ENCODE results near the gene GANC.
"Not testable (repeated sequence)": the region's sequence is repeated elsewhere in the genome, so short reads cannot be mapped to it uniquely, and the experiment has no call there.

GANC gene

GRCh38 chr15:42272939-42273899 lies at the start of gene GANC, which contains the start of gene TMEM87A:
Gene GANC (plus strand): TSS chr15:42273201. CDS start chr15:42274482, 1,281 bp downstream.
Gene TMEM87A (minus strand): TSS chr15:42273433. CDS start chr15:42273398, 35 bp downstream.
- peak; percentile 95 for DNase-seq (ENCODE audit: low spot score)

- DNase-seq (ENCODE audit: low spot score): no peak
Measured at GRCh38 chr15:42226648-42227047, 46.4 kb upstream of the GANC start.

GRCh38 chr15:42228036-42228435 lies 45.0 kb upstream of the GANC start:
- no peak for DNase-seq (ENCODE audit: low spot score)

GRCh38 chr15:42228981-42229380 lies 44.0 kb upstream of the GANC start:
- DNase-seq (ENCODE audit: low spot score): not testable (repeated sequence)

GRCh38 chr15:42231088-42231487 lies 41.9 kb upstream of the GANC start:
- DNase-seq (ENCODE audit: low spot score): no peak

GRCh38 chr15:42232606-42233005 lies 40.4 kb upstream of the GANC start:
- DNase-seq (ENCODE audit: low spot score): no peak

- no peak for DNase-seq (ENCODE audit: low spot score)
Measured at GRCh38 chr15:42233107-42233506, 39.9 kb upstream of the GANC start.

GRCh38 chr15:42239528-42240182 lies 33.3 kb upstream of the GANC start:
- no peak for DNase-seq (ENCODE audit: low spot score)

GRCh38 chr15:42240823-42241222 lies 32.2 kb upstream of the GANC start:
- DNase-seq (ENCODE audit: low spot score): no peak

GRCh38 chr15:42253300-42253699 lies 19.7 kb upstream of the GANC start:
- no peak for DNase-seq (ENCODE audit: low spot score)

GRCh38 chr15:42264795-42265194 lies 8.2 kb upstream of the GANC start:
- DNase-seq (ENCODE audit: low spot score): no peak

- no peak for DNase-seq (ENCODE audit: low spot score)
Measured at GRCh38 chr15:42267286-42267685, 5.7 kb upstream of the GANC start.

- DNase-seq (ENCODE audit: low spot score): no peak
Measured at GRCh38 chr15:42270551-42270950, 2.5 kb upstream of the GANC start.

GRCh38 chr15:42270996-42271395 lies 2.0 kb upstream of the GANC start:
- DNase-seq (ENCODE audit: low spot score): no peak

- peak; percentile 45 for DNase-seq (ENCODE audit: low spot score)
Measured at GRCh38 chr15:42273900-42274701, 1.1 kb downstream of the GANC start.

- no peak for DNase-seq (ENCODE audit: low spot score)
Measured at GRCh38 chr15:42274702-42274989, 1.6 kb downstream of the GANC start.

GRCh38 chr15:42275780-42276391 lies 2.9 kb downstream of the GANC start:
- DNase-seq (ENCODE audit: low spot score): no peak

- no peak for DNase-seq (ENCODE audit: low spot score)
Measured at GRCh38 chr15:42276762-42277161, 3.8 kb downstream of the GANC start.

- DNase-seq (ENCODE audit: low spot score): no peak
Measured at GRCh38 chr15:42279234-42279723, 6.3 kb downstream of the GANC start.

GRCh38 chr15:42282344-42282743 lies 9.3 kb downstream of the GANC start:
- DNase-seq (ENCODE audit: low spot score): no peak

- no peak for DNase-seq (ENCODE audit: low spot score)
Measured at GRCh38 chr15:42282926-42283325, 9.9 kb downstream of the GANC start.

GRCh38 chr15:42283671-42284070 lies 10.7 kb downstream of the GANC start:
- DNase-seq (ENCODE audit: low spot score): no peak

All from GM03348 (cell line).